Body of pancreas (tissue), 4 donors: Measurements from ENCODE around the gene RBFOX2.

Source experiments
- POLR2A ChIP-seq, 3 donors: fragments of 450-650 bp; IDR thresholded peaks; one replicate each; pipeline ENCODE4 v1.6.1; 2016; ENCODE audit warnings: antibody characterized with exemption in 3 of 3, mild to moderate bottlenecking in 2 of 3
- TF ChIP-seq, protein P1 (sequence below), 7 experiments: fragments of 450-650 bp in 4 of 7; fragments of 200-600 bp in 3 of 7; sonication (generic) in 3 of 7; IDR thresholded peaks; one replicate each; pipeline ENCODE4 v1.5.1; 2016 to 2019; ENCODE audit warnings: antibody characterized with exemption in 7 of 7

DNA sequence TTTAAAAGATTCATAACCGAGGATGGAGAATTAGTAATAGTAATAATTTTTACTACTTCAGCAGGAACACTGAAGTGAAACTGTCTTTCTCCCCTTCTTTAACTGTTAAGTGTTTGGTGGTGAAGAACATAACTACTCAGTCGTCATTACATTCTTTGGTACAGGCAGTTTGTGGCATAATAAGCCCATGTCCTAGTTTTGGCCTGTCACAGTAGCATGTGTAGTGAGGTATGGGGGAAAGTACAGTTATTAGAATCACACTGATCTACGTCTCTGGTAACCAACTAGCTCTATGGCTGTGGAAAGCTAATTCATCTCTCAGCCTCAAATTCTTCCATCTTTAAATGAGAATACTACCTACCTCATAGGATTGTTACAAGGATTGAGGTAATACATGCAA lies 71.8 kb downstream of the RBFOX2 start:
- TF ChIP-seq POLR2A (IDR thresholded peaks at IDR 0.05), result no peak
- TF ChIP-seq, protein P1, sequence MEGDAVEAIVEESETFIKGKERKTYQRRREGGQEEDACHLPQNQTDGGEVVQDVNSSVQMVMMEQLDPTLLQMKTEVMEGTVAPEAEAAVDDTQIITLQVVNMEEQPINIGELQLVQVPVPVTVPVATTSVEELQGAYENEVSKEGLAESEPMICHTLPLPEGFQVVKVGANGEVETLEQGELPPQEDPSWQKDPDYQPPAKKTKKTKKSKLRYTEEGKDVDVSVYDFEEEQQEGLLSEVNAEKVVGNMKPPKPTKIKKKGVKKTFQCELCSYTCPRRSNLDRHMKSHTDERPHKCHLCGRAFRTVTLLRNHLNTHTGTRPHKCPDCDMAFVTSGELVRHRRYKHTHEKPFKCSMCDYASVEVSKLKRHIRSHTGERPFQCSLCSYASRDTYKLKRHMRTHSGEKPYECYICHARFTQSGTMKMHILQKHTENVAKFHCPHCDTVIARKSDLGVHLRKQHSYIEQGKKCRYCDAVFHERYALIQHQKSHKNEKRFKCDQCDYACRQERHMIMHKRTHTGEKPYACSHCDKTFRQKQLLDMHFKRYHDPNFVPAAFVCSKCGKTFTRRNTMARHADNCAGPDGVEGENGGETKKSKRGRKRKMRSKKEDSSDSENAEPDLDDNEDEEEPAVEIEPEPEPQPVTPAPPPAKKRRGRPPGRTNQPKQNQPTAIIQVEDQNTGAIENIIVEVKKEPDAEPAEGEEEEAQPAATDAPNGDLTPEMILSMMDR (IDR thresholded peaks at IDR 0.05), result no peak
